HCT116 (cell line): ENCODE measurements around the gene PLCB1. TPM values are rescaled to one million over a fixed set of nuclear protein-coding genes. Genes with fewer than 3 reads are reported as not detected.

Experiments
- ATAC-seq: fragments of 200-7000 bp; cut with Tn5 transposase; 2 replicates; pipeline ENCODE4 v1.9.1; 2020; ENCODE audit warnings: mild to moderate bottlenecking, moderate library complexity
- BruUV-seq: library from RNA; stranded (reverse); fragments of 400-500 nt; replicated peaks from 2 replicates; lab custom pipeline; 2021; lab: Mats Ljungman, UMichigan
- CTCF ChIA-PET: fragments of 300-600 bp; sonication (Branson Sonifier 250); formaldehyde crosslinking; loops from one replicate; lab custom pipeline; 2021; ENCODE audit warnings: antibody characterized with exemption; lab: Charles Lee
- POLR2A ChIA-PET: fragments of 300-600, 350-600 bp; sonication (Branson Sonifier 250); formaldehyde crosslinking; loops from one replicate; lab custom pipeline; 2021; ENCODE audit warnings: antibody characterized with exemption; lab: Charles Lee
- RAD21 ChIA-PET, 2 experiments: fragments of 300-600 bp; sonication (Branson Sonifier 250); formaldehyde crosslinking; loops; one replicate each; lab custom pipeline; 2023; ENCODE audit warnings: low total read pairs in 2 of 2; ENCODE audit not compliant: uncharacterized antibody in 2 of 2, unreplicated experiment in 2 of 2, low non-redundant PET in 1 of 2; lab: Charles Lee
- DNase-seq: peaks from one replicate; pipeline ENCODE4 v3.0.0-alpha.2; 2010; ENCODE audit warnings: low read depth, low spot score
- H2AFZ ChIP-seq: fragments of 200-600 bp; shearing (Covaris generic), sonication (generic); 2 replicates; pipeline ENCODE4 v1.6.1; 2017; ENCODE audit warnings: low read depth, mixed run types, mixed read lengths, antibody characterized with exemption, low read length; ENCODE audit not compliant: poor library complexity, severe bottlenecking
- H3K27ac ChIP-seq: 2 replicates; pipeline ENCODE4 v1.5.1; 2012; ENCODE audit warnings: low read depth, low read length
- H3K27me3 ChIP-seq: fragments of 200-600 bp; sonication (generic); 2 replicates; pipeline ENCODE4 v1.6.1; 2016; ENCODE audit warnings: mixed run types, low read length, mixed read lengths; ENCODE audit not compliant: insufficient read depth
- H3K36me3 ChIP-seq, 2 experiments: fragments of 200-500 bp in 1 of 2; fragments of 200-600 bp in 1 of 2; sonication (Bioruptor generic) in 1 of 2; sonication (generic) in 1 of 2; 2 replicates each; pipeline versions ENCODE4 v1.5.1 to v1.6.1; 2014 to 2016; ENCODE audit warnings: low read length in 2 of 2, inconsistent platforms in 1 of 2, mixed read lengths in 1 of 2, mixed run types in 1 of 2; ENCODE audit not compliant: insufficient read depth in 2 of 2, control insufficient read depth in 1 of 2
- H3K4me1 ChIP-seq, 2 experiments: fragments of 200-600 bp in 1 of 2; sonication (generic) in 1 of 2; 2 replicates each; pipeline versions ENCODE4 v1.5.1 to v1.6.1; 2012 to 2017; ENCODE audit warnings: low read length in 2 of 2, inconsistent platforms in 1 of 2, mild to moderate bottlenecking in 1 of 2, mixed read lengths in 1 of 2, mixed run types in 1 of 2, moderate library complexity in 1 of 2; ENCODE audit not compliant: insufficient read depth in 2 of 2, control insufficient read depth in 1 of 2
- H3K4me2 ChIP-seq: fragments of 200-600 bp; sonication (generic); 2 replicates; pipeline ENCODE4 v1.6.1; 2017; ENCODE audit warnings: mixed run types, low read length, mixed read lengths
- H3K4me3 ChIP-seq, 2 experiments: fragments of 200-600 bp in 1 of 2; sonication (generic) in 1 of 2; replicated peaks in 1 of 2; 2 replicates each; pipeline ENCODE4 v1.5.1; 2011 to 2016; ENCODE audit warnings: low read length in 2 of 2, control low read depth in 1 of 2, low read depth in 1 of 2, mild to moderate bottlenecking in 1 of 2, mixed read lengths in 1 of 2, mixed run types in 1 of 2
- H3K79me2 ChIP-seq: fragments of 200-600 bp; sonication (generic); 2 replicates; pipeline ENCODE4 v1.6.1; 2017; ENCODE audit warnings: mild to moderate bottlenecking, mixed run types, low read length, moderate library complexity, mixed read lengths; ENCODE audit not compliant: insufficient read depth
- H3K9ac ChIP-seq: fragments of 200-600 bp; sonication (generic); 2 replicates; pipeline ENCODE4 v1.6.1; 2016; ENCODE audit warnings: low read length, mixed read lengths
- H3K9me2 ChIP-seq: fragments of 200-600 bp; sonication (generic), shearing (Covaris generic); 2 replicates; pipeline ENCODE4 v1.6.1; 2017; ENCODE audit warnings: mixed run types, mild to moderate bottlenecking, moderate library complexity; ENCODE audit not compliant: insufficient read depth
- H3K9me3 ChIP-seq, 2 experiments: fragments of 200-500 bp in 1 of 2; fragments of 200-600 bp in 1 of 2; sonication (Bioruptor generic) in 1 of 2; sonication (generic) in 1 of 2; 2 replicates each; pipeline ENCODE4 v1.6.1; 2014 to 2017; ENCODE audit warnings: low read length in 2 of 2, mixed read lengths in 2 of 2, inconsistent platforms in 1 of 2, low read depth in 1 of 2, mild to moderate bottlenecking in 1 of 2, mixed run types in 1 of 2, moderate library complexity in 1 of 2; ENCODE audit not compliant: control insufficient read depth in 1 of 2, insufficient read depth in 1 of 2
- H4K20me1 ChIP-seq: fragments of 200-600 bp; sonication (generic), shearing (Covaris generic); 2 replicates; pipeline ENCODE4 v1.6.1; 2017; ENCODE audit warnings: mixed run types, mild to moderate bottlenecking, moderate library complexity; ENCODE audit not compliant: insufficient read depth
- CBX3 ChIP-seq: IDR thresholded peaks from 2 replicates; pipeline ENCODE4 v1.6.1; 2012; ENCODE audit warnings: low read depth
- CEBPB ChIP-seq: IDR thresholded peaks from 2 replicates; pipeline ENCODE4 v1.6.1; 2012; ENCODE audit warnings: low read depth
- ELF1 ChIP-seq: IDR thresholded peaks from 2 replicates; pipeline ENCODE4 v1.6.1; 2012; ENCODE audit warnings: low read depth, borderline replicate concordance
- EZH2phosphoT487 ChIP-seq: fragments of 200-600 bp; IDR thresholded peaks from 2 replicates; pipeline ENCODE4 v1.6.1; 2018; ENCODE audit warnings: antibody characterized with exemption, borderline replicate concordance
- FOSL1 ChIP-seq: IDR thresholded peaks from 2 replicates; pipeline ENCODE4 v1.6.1; 2012; ENCODE audit warnings: low read depth
- POLR2A ChIP-seq: IDR thresholded peaks from 2 replicates; pipeline ENCODE4 v1.7.0; 2011; ENCODE audit warnings: borderline replicate concordance; ENCODE audit not compliant: insufficient read depth, insufficient read length; ENCODE audit errors: extremely low read depth
- POLR2AphosphoS5 ChIP-seq: IDR thresholded peaks from 2 replicates; pipeline ENCODE4 v1.6.1; 2011; ENCODE audit warnings: mild to moderate bottlenecking, low read depth, low read length, moderate library complexity
- RAD21 ChIP-seq: IDR thresholded peaks from 2 replicates; pipeline ENCODE4 v1.6.1; 2012; ENCODE audit warnings: low read depth, mild to moderate bottlenecking
- SIN3A ChIP-seq: IDR thresholded peaks from 2 replicates; pipeline ENCODE4 v1.6.1; 2012; ENCODE audit warnings: low read depth
- ZFX ChIP-seq: fragments of 450-650 bp; IDR thresholded peaks from 2 replicates; pipeline ENCODE4 v1.6.1; 2017
- ZNF274 ChIP-seq: fragments of 200-500 bp; sonication (Bioruptor generic); IDR thresholded peaks from 2 replicates; pipeline ENCODE4 v1.6.1; 2014; ENCODE audit warnings: mild to moderate bottlenecking, low read depth, low read length, inconsistent platforms
- intact Hi-C: fragments of 100-400 bp; cut with micrococcal nuclease; formaldehyde crosslinking; loops from 2 replicates; pipeline ENCODE4 v1.10.0; 2022
- total RNA-seq: library from RNA; stranded (reverse); gene quantifications from one replicate; pipeline ENCODE4 v1.2.1, GENCODE V29; 2021; ENCODE audit not compliant: unreplicated experiment
- TF ChIP-seq, protein P1 (sequence below): IDR thresholded peaks from 2 replicates; pipeline ENCODE4 v1.6.1; 2012
- TF ChIP-seq, protein P2 (sequence below), 3 experiments: fragments of 200-600 bp in 1 of 3; sonication (generic) in 1 of 3; IDR thresholded peaks in 2 of 3; conservative IDR thresholded peaks in 1 of 3; 2 replicates each; pipeline ENCODE4 v1.5.1; 2012 to 2017; ENCODE audit warnings: low read depth in 2 of 3, low read length in 2 of 3, antibody characterized with exemption in 1 of 3, borderline replicate concordance in 1 of 3, control low read depth in 1 of 3, mild to moderate bottlenecking in 1 of 3, mixed read lengths in 1 of 3, mixed run types in 1 of 3, moderate library complexity in 1 of 3; ENCODE audit not compliant: insufficient read depth in 1 of 3

The PLCB1 gene
- total RNA-seq, 1 experiment from 2014 or later, result 15.8 TPM

DNA sequence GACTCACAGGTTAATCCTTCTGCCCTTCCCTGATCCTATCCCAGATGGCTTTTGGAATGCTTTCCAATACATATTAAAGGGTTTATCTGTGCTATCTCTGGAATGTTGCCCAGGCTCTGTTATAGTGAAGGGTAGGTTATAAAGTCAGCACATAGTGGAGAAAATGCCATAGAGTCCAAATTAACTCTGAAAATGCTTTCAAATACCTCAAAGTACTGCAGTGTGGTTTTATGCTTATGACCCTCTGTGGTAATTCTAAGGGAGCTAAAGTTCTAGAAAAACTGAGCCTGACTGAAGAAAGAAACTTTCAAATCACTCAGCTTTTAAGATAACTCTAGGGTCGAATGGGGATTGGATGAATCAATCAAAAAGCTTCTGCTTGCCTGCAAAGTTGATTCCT is 159.8 kb downstream of the PLCB1 start:
- CTCF ChIA-PET, result no interaction called here
- POLR2A ChIA-PET, result no interaction called here

More for the DNA sequence above, 159.8 kb downstream of the PLCB1 start:
- Histone ChIP-seq H3K4me1 (no peaks in the 10 kb centered on the region), H4K20me1 (no peaks in the 10 kb centered on the region), H3K27me3 (no peaks in the 10 kb centered on the region), H2AFZ (no peak overlapping the region)
- intact Hi-C loops, result no loop called here
- no peak for ATAC-seq
- no TSS peak for BruUV-seq
- TF ChIP-seq, protein P1, sequence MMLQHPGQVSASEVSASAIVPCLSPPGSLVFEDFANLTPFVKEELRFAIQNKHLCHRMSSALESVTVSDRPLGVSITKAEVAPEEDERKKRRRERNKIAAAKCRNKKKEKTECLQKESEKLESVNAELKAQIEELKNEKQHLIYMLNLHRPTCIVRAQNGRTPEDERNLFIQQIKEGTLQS, result no peak
- TF ChIP-seq, protein P2, sequence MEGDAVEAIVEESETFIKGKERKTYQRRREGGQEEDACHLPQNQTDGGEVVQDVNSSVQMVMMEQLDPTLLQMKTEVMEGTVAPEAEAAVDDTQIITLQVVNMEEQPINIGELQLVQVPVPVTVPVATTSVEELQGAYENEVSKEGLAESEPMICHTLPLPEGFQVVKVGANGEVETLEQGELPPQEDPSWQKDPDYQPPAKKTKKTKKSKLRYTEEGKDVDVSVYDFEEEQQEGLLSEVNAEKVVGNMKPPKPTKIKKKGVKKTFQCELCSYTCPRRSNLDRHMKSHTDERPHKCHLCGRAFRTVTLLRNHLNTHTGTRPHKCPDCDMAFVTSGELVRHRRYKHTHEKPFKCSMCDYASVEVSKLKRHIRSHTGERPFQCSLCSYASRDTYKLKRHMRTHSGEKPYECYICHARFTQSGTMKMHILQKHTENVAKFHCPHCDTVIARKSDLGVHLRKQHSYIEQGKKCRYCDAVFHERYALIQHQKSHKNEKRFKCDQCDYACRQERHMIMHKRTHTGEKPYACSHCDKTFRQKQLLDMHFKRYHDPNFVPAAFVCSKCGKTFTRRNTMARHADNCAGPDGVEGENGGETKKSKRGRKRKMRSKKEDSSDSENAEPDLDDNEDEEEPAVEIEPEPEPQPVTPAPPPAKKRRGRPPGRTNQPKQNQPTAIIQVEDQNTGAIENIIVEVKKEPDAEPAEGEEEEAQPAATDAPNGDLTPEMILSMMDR (IDR thresholded peaks at IDR 0.05 in 2 of 3, conservative IDR thresholded peaks at IDR 0.05 in 1 of 3; ENCODE audit: borderline replicate concordance in 1 of 3, insufficient read depth in 1 of 3, low read depth in 2 of 3, low read length in 2 of 3), result no peak
- TF ChIP-seq FOSL1, result no peak
- TF ChIP-seq ZFX, result no peak
- TF ChIP-seq ELF1, result no peak
- no peak for TF ChIP-seq CBX3
- TF ChIP-seq CEBPB, result no peak
- TF ChIP-seq POLR2A, result no peak
- no peak for TF ChIP-seq SIN3A
- TF ChIP-seq EZH2phosphoT487, result no peak
- TF ChIP-seq ZNF274, result no peak
- TF ChIP-seq POLR2AphosphoS5, result no peak
- no peak for TF ChIP-seq RAD21
- TF ChIP-seq, all 23 proteins: peak for 0
- H3K9me2 ChIP-seq, result no peaks in the 10 kb centered on the region
- H3K4me3 ChIP-seq, result no peak overlapping the region
- H3K9me3 ChIP-seq, result no peaks in the 10 kb centered on the region
- no peak overlapping the region for H3K4me2 ChIP-seq
- no peak overlapping the region for H3K9ac ChIP-seq
- RAD21 ChIA-PET, result no interaction called here
- DNase-seq, result no peak
- no peak overlapping the region for H3K27ac ChIP-seq
- no peaks in the 10 kb centered on the region for H3K79me2 ChIP-seq
- no peaks in the 10 kb centered on the region for H3K36me3 ChIP-seq
